Activated CD4-positive, alpha-beta T cell treated with anti-CD3 and anti-CD28 coated beads for 36 hours (primary cell): ENCODE measurements around the gene SMIM1. TPM values are rescaled to one million over a fixed set of nuclear protein-coding genes. Genes with fewer than 3 reads are reported as not detected.

Experiments
- ATAC-seq: fragments of 200-7000 bp; cut with Tn5 transposase; one replicate; pipeline ENCODE4 v1.10.0; 2021; ENCODE audit warnings: mild to moderate bottlenecking, moderate library complexity
- CTCF ChIA-PET: fragments of 350-600 bp; sonication (Branson Sonifier 250); formaldehyde crosslinking; loops from one replicate; lab custom pipeline; 2021; ENCODE audit warnings: antibody characterized with exemption; lab: Charles Lee
- POLR2A ChIA-PET: fragments of 350-600 bp; sonication (Branson Sonifier 250); formaldehyde crosslinking; loops from one replicate; lab custom pipeline; 2021; ENCODE audit warnings: antibody characterized with exemption, inconsistent platforms; lab: Charles Lee
- DNase-seq: peaks from one replicate; pipeline ENCODE4 v3.0.0-alpha.2; 2020
- H3K27ac Mint-ChIP-seq: one replicate; pipeline ENCODE4 v1.8.0; 2021; ENCODE audit warnings: mixed read lengths
- H3K27me3 Mint-ChIP-seq: one replicate; pipeline ENCODE4 v1.8.0; 2021; ENCODE audit warnings: mixed read lengths
- H3K36me3 Mint-ChIP-seq: one replicate; pipeline ENCODE4 v1.8.0; 2021; ENCODE audit warnings: low read depth, mixed read lengths
- H3K4me1 Mint-ChIP-seq: one replicate; pipeline ENCODE4 v1.8.0; 2021; ENCODE audit warnings: mixed read lengths
- H3K4me3 Mint-ChIP-seq: one replicate; pipeline ENCODE4 v1.8.0; 2021; ENCODE audit warnings: mild to moderate bottlenecking, moderate library complexity, mixed read lengths
- H3K9me3 Mint-ChIP-seq: one replicate; pipeline ENCODE4 v1.8.0; 2021; ENCODE audit warnings: low read depth, mixed read lengths
- intact Hi-C, 2 experiments: fragments of 100-400 bp; cut with DNase I in 1 of 2; cut with micrococcal nuclease in 1 of 2; formaldehyde crosslinking; loops; one replicate each; pipeline versions ENCODE4 v1.14.2 to v1.15.1; 2022 to 2024; cut with DNase I, micrococcal nuclease
- total RNA-seq, 2 experiments: library from RNA; stranded (reverse); gene quantifications; one replicate each; pipeline ENCODE4 v1.2.3, GENCODE V29; 2021

SMIM1 gene
- total RNA-seq, 2 experiments from 2014 or later: 3.0 to 4.2 TPM

DNA sequence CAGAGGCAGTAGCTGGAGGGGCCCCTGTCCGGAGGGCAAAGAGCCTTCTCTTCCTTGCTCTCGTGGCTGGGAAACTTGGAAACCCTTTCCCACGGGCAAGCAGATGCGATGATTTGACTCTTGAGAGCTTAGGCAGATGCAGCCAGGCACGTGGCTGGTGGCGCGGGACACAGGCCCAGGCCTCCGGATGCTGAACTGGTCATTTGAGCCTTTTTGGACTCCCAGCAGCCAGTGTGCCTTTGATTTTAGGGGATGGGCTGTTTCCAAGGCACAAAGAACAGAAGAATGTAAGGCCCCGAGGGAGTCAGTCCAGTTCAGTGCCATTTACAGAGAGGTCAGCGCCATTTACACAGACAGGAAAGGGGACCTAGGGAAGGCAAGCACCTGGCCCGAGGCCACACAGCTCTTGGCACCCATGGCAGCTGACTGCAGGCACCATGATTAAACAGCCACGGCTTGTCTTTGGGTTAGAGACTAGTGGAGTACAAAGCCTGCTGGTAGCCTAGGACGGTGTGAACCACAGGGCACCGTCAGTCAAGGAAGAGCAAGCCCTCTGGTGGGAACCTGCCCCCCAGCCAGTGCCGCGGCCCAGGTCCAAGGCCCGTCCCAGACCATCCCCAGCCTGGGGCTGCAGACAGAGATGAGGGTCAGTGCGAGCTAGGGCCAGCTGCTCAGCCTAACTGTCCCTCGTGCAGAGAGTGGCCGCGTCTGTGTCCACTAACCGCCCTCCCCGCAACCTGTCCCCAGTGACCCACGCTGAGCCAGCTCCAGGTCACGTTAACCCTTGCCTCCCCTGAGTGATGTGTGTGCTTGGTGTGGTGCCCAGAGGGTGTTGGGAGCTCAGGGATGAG is 40.7 kb upstream of the SMIM1 start:
- no peak overlapping the region for H3K27ac Mint-ChIP-seq
- ATAC-seq (no peak), DNase-seq (no peak)
- H3K36me3 Mint-ChIP-seq: peaks cover 3% of the 10 kb centered on the region
- ChIA-PET POLR2A (no interaction called here), CTCF (no interaction called here)
- peaks cover under 1% of the 10 kb centered on the region for H3K27me3 Mint-ChIP-seq
- H3K4me3 Mint-ChIP-seq: no peak overlapping the region
- no peaks in the 10 kb centered on the region for H3K9me3 Mint-ChIP-seq
- no peaks in the 10 kb centered on the region for H3K4me1 Mint-ChIP-seq
- intact Hi-C loops: no loop called here

DNA sequence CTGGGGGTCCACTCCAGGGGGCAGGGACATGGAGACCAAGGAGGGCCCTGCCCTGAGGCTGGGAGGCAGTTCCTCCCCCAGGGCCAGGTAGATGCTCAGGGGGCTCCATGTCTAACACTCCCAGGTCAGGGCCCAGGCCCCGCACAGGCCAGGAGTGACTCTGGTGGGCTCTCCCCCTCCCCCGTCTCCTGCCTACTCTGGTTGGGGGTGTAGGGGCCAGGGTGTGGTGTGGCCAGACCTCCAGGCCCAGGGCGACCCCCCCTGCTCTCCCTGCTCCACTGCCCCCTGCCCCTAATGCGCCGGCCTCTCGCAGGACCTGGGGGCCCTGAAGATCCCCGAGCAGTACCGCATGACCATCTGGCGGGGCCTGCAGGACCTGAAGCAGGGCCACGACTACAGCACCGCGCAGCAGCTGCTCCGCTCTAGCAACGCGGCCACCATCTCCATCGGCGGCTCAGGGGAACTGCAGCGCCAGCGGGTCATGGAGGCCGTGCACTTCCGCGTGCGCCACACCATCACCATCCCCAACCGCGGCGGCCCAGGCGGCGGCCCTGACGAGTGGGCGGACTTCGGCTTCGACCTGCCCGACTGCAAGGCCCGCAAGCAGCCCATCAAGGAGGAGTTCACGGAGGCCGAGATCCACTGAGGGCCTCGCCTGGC is 40.0 kb upstream of the SMIM1 start:
- Mint-ChIP-seq H3K9me3 (no peaks in the 10 kb centered on the region), H3K36me3 (peaks cover 3% of the 10 kb centered on the region), H3K27ac (no peak overlapping the region), H3K27me3 (no peaks in the 10 kb centered on the region), H3K4me3 (no peak overlapping the region), H3K4me1 (no peaks in the 10 kb centered on the region)
- POLR2A ChIA-PET: no interaction called here
- intact Hi-C loops: no loop called here
- CTCF ChIA-PET: no interaction called here
- DNase-seq (peak; percentile 21), ATAC-seq (no peak)

DNA sequence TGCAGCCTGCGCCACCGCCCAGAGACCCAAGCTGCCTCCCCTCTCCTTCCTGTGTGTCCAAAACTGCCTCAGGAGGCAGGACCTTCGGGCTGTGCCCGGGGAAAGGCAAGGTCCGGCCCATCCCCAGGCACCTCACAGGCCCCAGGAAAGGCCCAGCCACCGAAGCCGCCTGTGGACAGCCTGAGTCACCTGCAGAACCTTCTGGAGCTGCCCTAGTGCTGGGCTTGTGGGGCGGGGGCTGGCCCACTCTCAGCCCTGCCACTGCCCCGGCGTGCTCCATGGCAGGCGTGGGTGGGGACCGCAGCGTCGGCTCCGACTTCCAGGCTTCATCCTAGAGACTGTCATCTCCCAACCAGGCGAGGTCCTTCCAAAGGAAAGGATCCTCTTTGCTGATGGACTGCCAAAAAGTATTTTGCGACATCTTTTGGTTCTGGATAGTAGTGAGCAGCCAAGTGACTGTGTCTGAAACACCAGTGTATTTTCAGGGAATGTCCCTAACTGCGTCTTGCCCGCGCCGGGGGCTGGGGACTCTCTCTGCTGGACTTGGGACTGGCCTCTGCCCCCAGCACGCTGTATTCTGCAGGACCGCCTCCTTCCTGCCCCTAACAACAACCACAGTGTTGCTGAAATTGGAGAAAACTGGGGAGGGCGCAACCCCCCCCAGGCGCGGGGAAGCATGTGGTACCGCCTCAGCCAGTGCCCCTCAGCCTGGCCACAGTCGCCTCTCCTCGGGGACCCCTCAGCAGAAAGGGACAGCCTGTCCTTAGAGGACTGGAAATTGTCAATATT is 39.3 kb upstream of the SMIM1 start:
- ChIA-PET CTCF (no interaction called here), POLR2A (no interaction called here)
- H3K27me3 Mint-ChIP-seq: no peaks in the 10 kb centered on the region
- H3K4me3 Mint-ChIP-seq: no peak overlapping the region
- H3K27ac Mint-ChIP-seq: no peak overlapping the region
- intact Hi-C loops: no loop called here
- peaks cover 3% of the 10 kb centered on the region for H3K36me3 Mint-ChIP-seq
- DNase-seq (no peak), ATAC-seq (no peak)
- no peaks in the 10 kb centered on the region for H3K9me3 Mint-ChIP-seq
- no peaks in the 10 kb centered on the region for H3K4me1 Mint-ChIP-seq

DNA sequence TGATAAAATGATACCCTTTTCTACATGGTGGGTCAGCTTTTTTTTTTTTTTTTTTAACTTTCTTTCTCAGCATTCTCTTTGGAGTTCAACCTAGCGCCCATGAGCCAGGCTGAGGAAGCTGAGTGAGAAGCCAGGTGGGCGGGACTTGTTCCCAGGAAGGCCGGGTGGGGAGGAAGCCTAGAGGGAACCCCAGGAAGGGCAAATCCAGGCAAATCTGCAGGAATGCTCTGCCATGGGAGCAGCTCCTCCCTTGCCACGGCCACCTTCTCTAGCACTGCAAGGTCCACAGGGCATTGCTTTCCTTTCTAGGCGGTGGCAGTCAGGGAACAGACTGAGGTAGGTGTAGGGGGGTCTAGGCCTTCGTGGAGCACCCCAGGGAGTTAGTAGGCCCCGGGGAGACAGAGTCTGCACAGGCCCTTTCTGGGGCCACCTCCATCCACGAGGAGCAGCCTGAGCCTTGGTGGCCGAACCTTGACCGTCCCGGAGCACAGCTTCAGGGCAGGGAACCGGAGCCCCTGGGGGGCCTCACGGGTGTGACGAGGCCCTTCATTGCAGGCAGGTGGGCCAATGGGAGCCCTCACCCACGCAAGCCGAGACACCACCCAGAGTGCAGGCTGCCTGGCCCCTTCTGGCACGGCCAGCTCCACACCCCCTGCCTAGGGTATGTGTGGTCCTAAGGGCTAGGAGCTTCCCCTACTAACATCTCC is 38.5 kb upstream of the SMIM1 start:
- ATAC-seq: no peak
- no peak overlapping the region for H3K4me3 Mint-ChIP-seq
- DNase-seq: no peak
- no peak overlapping the region for H3K27ac Mint-ChIP-seq
- H3K4me1 Mint-ChIP-seq: no peaks in the 10 kb centered on the region
- H3K27me3 Mint-ChIP-seq: no peaks in the 10 kb centered on the region
- H3K36me3 Mint-ChIP-seq: peaks cover 3% of the 10 kb centered on the region
- POLR2A ChIA-PET: no interaction called here
- CTCF ChIA-PET: interaction anchor here (1.2 kb wide), 1 partner anchor 10 kb away, joined by 4 read pairs; no protein-coding TSS in a partner anchor
- H3K9me3 Mint-ChIP-seq: no peaks in the 10 kb centered on the region
- intact Hi-C loops: no loop called here

DNA sequence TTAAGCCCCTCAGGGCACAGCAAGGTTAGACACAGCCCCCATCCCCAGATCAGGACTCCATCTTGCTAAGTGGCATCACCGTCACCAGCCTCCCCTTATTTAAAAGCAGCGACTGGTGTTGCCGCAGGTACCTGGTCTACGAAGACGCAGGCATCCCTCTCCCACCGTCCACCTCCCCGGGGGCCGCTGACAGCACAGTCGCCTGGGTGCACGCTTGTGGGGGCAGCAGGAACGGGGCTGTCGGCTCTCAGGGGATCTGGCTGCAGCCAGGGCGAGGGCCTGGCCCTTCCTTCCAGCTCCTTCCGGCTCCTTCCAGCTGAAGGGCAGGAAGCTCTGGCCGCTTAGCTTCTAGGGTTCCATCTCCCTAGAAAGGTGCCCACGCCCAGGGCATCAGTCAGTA is 37.9 kb upstream of the SMIM1 start:
- no peaks in the 10 kb centered on the region for H3K4me1 Mint-ChIP-seq
- no peak for ATAC-seq
- intact Hi-C loops: no loop called here
- H3K27ac Mint-ChIP-seq: no peak overlapping the region
- H3K36me3 Mint-ChIP-seq: peaks cover 3% of the 10 kb centered on the region
- H3K4me3 Mint-ChIP-seq: no peak overlapping the region
- no peaks in the 10 kb centered on the region for H3K9me3 Mint-ChIP-seq
- ChIA-PET CTCF (interaction anchor here (1.2 kb wide), 1 partner anchor 10 kb away, joined by 4 read pairs; no protein-coding TSS in a partner anchor), POLR2A (no interaction called here)
- H3K27me3 Mint-ChIP-seq: no peaks in the 10 kb centered on the region
- no peak for DNase-seq

DNA sequence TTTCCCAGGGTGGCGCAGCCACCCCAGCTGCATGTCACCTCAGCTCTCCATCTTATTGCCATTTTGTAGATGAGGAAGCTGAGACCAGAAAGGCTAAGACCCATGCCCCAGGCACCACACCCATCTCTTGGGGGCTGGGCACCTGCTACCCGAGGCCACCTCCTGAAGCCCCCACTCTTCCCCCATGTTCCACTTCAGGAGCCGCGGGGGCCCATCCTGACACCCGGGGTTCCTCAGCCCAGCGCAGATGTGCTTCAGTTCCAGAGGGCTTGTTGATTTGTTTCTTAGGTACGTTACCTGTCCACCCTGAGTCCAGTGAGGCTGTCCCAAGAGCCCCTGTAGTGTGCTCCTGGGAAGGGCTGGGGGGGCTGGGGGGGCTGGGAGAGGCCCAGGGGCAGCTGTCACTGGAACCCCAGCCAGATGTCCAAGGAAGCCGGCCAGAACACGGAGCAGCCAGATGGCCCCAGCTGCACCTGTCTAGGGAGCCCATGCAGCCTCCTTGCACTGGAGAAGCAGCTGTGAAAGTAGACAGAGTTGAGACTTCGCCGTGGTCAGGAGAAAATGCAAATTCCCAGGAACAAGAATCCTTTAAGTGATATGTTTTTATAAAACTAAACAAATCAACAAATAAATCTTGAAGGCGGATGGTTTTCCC is 37.4 kb upstream of the SMIM1 start:
- no peaks in the 10 kb centered on the region for H3K27me3 Mint-ChIP-seq
- POLR2A ChIA-PET: no interaction called here
- H3K4me1 Mint-ChIP-seq: no peaks in the 10 kb centered on the region
- H3K36me3 Mint-ChIP-seq: peaks cover 3% of the 10 kb centered on the region
- H3K4me3 Mint-ChIP-seq: no peak overlapping the region
- intact Hi-C loops: no loop called here
- DNase-seq (no peak), ATAC-seq (no peak)
- CTCF ChIA-PET: interaction anchor here (1.2 kb wide), 1 partner anchor 11 kb away, joined by 4 read pairs; no protein-coding TSS in a partner anchor
- H3K27ac Mint-ChIP-seq: no peak overlapping the region
- no peaks in the 10 kb centered on the region for H3K9me3 Mint-ChIP-seq

DNA sequence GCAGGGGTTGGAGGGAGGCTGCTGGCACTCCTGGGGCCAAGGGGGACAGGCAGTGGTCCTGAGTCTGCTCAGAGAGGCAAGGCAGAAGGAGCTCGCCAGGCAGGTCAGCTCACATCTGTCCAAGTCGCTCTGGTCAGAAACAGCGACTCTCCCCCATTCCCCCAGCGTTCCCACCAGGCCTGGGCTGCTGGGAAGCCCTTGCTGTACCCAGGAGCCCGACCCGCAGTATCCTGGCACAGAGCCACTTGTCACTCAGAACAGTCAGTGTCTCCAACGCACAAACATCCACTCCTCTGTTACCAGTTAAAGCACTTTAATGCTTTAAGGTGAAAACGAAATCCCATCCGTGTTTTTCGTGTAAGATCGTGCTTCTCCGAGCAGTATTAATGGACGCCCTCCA is 36.9 kb upstream of the SMIM1 start:
- no peaks in the 10 kb centered on the region for H3K27me3 Mint-ChIP-seq
- ATAC-seq: no peak
- no peak for DNase-seq
- H3K36me3 Mint-ChIP-seq: peaks cover 3% of the 10 kb centered on the region
- no peak overlapping the region for H3K27ac Mint-ChIP-seq
- no peak overlapping the region for H3K4me3 Mint-ChIP-seq
- no peaks in the 10 kb centered on the region for H3K9me3 Mint-ChIP-seq
- ChIA-PET POLR2A (no interaction called here), CTCF (interaction anchor here (0.9 kb wide), 1 partner anchor 24 kb away, joined by 4 read pairs; no protein-coding TSS in a partner anchor)
- H3K4me1 Mint-ChIP-seq: no peaks in the 10 kb centered on the region
- intact Hi-C loops: no loop called here

DNA sequence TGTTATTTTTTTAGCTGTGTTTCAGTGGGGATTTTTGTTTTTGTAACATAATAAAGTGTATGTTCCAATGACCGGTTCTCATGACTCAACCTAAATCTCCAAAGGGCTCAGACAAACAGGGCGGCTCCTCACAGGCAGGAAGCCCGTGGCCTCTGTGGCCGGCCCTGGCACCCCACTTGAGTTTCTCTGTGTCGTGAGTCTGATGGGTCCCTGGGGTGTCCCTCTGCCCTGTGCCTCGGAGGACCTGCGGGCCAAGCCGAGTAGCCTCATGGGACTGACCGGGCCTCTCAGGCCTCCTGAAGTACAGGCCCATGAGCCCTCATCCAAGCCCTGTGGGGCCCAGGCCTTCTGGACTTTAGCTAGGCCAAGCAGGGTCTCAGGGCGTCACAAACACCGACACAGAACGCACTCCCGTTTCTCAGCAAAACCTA is 36.4 kb upstream of the SMIM1 start:
- ChIA-PET CTCF (interaction anchor here (0.6 to 0.9 kb wide), 2 partner anchors 23 to 155 kb away, joined by 3 to 4 read pairs; no protein-coding TSS in a partner anchor), POLR2A (no interaction called here)
- no peak overlapping the region for H3K27ac Mint-ChIP-seq
- peaks cover 3% of the 10 kb centered on the region for H3K36me3 Mint-ChIP-seq
- no peaks in the 10 kb centered on the region for H3K9me3 Mint-ChIP-seq
- no peak overlapping the region for H3K4me3 Mint-ChIP-seq
- ATAC-seq: no peak
- H3K4me1 Mint-ChIP-seq: no peaks in the 10 kb centered on the region
- DNase-seq: no peak
- intact Hi-C loops: no loop called here
- no peaks in the 10 kb centered on the region for H3K27me3 Mint-ChIP-seq

DNA sequence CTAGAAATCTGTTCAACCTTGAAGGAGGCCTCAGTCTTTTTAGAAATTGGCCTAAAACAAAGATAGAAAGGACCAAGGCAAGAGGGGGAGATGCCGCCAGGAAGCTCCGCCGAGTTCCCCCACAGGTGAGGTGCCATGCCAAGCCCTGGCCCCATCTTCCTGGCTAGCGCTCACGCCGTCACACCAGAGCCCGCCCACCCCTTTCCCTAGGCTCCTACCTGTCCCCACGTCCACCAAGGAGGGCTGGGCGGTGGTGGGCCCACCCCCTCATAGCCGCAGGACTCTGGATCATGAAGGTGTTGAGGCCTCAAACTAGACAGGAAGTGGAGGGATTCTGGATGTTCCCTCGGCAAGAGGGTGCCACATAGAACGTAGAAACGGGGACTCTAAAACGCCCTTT is 35.8 kb upstream of the SMIM1 start:
- no peak for ATAC-seq
- H3K27ac Mint-ChIP-seq: no peak overlapping the region
- H3K36me3 Mint-ChIP-seq: peaks cover 6% of the 10 kb centered on the region
- ChIA-PET CTCF (interaction anchor here (0.6 kb wide), 1 partner anchor 154 kb away, joined by 3 read pairs; no protein-coding TSS in a partner anchor), POLR2A (no interaction called here)
- DNase-seq: no peak
- intact Hi-C loops: no loop called here
- no peaks in the 10 kb centered on the region for H3K27me3 Mint-ChIP-seq
- H3K4me3 Mint-ChIP-seq: no peak overlapping the region
- no peaks in the 10 kb centered on the region for H3K4me1 Mint-ChIP-seq
- H3K9me3 Mint-ChIP-seq: no peaks in the 10 kb centered on the region

DNA sequence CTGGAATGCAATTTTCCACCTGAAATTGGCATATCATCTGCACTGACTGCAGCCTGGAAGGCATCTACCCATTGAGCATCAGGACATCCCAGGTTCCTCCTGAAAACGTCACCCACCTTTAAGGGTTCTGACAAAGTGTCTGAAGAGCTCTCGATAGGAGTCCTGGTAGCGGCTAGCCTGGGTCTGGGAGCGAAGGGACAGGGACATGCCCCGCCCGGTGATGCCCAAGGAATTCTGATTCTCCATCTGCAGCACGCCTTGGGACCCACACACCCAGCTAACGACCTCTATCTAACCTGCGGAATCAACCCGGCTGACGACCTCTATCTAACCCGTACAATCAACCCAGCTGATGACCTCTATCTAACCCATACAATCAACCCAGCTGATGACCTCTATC is 33.6 kb upstream of the SMIM1 start:
- CTCF ChIA-PET: no interaction called here

More for the DNA sequence above, 33.6 kb upstream of the SMIM1 start:
- Mint-ChIP-seq H3K4me1 (peaks cover 2% of the 10 kb centered on the region), H3K9me3 (no peaks in the 10 kb centered on the region), H3K36me3 (peaks cover 7% of the 10 kb centered on the region), H3K27ac (no peak overlapping the region), H3K27me3 (no peaks in the 10 kb centered on the region), H3K4me3 (no peak overlapping the region)
- no peak for ATAC-seq
- intact Hi-C loops: no loop called here
- no peak for DNase-seq
- POLR2A ChIA-PET: no interaction called here
